ACHN (cell line): ENCODE data around the gene PRDX1.
A peak's percentile ranks its signal among the peaks of the same experiment; 100 is the strongest.
"Not testable (repeated sequence)": the region's sequence is repeated elsewhere in the genome, so short reads cannot be mapped to it uniquely, and the experiment has no call there.

Experiments used
- DNase-seq: peaks from one replicate; pipeline ENCODE4 v3.0.0-alpha.2; 2015
- in situ Hi-C: cut with HindIII; loops from 2 replicates; pipeline ENCODE4 v1.10.0; 2017; ENCODE audit warnings: low sequenced_read_pairs, low pct_ligation_motif_present, low pct_unique_long_range_greater_than_20kb

The PRDX1 gene

DNA sequence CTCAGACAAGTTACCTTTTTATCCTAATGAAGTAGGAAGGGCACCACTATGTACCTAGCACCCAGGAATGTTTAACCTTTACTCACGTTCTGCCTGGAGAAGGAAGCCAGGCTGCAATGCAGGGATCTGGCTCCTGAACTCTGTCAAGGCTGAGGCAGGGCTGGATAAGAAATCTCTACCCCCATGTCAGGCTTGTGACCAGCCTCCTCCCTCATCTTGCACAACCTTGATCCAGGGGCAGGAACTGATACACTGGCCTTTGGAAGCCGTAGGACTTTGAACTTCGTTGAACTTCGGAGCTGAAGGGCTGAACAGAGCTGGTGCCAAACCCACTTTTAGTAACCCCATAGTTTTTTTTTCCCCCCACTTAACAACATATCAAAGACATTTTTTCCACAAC lies 20.9 kb upstream of the PRDX1 start:
- in situ Hi-C loops = no loop called here
- DNase-seq = no peak

DNA sequence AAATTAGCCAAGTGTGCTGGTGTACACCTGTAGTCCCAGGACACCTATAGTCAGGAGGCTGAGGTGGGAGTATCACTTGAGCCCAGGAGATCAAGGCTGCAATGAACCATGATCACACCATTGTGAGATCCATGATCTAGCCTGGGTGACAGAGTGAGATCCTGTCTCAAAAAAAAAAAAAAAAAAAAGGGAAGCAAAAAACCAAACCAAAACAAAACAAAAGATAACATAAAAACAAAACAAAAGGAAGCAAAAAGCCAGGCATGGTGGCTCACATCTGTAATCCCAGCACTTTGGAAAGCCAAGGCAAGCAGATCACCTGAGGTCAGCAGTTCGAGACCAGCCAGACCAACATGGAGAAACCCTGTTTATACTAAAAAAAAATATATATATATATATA lies 19.5 kb upstream of the PRDX1 start:
- DNase-seq = no peak
- in situ Hi-C loops = no loop called here

DNA sequence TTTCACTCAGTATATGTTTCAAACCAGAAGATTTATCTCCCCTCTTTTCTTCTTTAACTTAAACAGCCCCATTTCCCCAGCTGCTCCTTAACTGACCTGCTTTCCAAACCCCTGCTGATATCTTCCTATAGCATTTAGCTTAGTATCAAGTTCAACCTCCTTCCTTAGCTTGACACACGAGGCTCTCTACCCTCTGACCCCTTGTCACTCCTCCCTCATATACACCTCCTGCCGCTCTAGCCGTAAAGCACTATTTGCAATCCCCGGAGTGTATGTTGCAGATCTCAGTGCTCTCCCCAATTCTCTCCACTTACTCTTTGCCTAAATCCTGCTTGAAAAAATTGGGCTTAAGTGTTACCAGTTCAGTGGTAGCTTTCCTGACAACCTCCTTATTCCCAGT lies 15.2 kb upstream of the PRDX1 start:
- DNase-seq = no peak
- in situ Hi-C loops = no loop called here

DNA sequence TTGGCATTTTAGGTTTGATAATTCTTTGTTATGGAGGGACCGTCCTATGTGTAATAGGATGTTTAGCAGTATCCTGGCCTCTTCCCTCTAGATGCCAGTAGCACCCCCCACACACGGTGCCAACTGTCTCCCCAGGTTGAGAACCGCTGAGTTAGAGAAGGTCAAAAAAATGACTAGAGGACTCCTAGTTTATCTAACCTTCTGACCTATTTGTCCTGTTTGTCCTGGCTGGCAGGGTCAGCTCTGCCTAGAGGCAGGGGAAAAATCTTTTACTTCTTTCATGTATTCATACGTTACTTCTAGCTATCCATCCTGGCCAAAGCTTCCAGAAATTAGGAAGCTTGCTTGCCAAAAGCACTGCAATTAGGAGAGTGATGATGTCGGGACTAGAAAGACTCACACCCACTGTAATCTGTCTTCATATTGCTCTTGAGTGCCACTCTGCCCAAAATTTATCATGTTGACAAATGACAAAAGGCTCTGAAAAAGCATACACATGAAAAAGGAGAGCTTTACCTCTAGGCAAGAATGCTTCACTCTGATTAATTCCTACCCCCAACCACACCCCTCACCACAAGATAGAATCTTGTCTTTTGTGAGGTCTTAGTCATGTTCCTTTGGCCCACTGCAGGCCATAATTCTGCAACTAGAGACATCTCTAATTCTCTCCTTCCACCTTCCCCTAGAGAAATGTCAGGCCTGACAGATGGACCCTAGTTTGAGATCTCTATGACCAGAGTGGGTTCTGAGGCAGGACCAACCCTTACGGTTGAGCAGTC lies 14.5 kb upstream of the PRDX1 start:
- DNase-seq = no peak
- in situ Hi-C loops = no loop called here

DNA sequence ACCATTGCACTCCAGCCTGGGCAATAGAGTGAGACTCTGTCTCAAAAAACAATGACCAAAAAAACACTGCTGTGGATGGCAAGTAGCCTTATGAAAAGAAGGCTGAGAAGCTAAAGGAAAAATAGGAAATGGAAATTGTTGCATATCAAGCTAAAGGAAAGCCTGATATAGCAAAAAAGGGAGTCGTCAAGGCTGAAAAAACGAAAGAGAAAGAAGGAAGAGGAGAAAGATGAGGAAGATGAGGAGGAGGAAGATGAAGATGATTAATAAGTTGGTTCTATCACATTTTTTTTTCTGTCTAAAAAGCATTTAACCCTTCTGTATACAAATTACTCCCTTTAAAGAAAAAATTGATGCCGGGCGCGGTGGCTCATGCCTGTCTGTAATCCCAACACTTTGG lies 10.2 kb upstream of the PRDX1 start:
- no peak for DNase-seq

DNA sequence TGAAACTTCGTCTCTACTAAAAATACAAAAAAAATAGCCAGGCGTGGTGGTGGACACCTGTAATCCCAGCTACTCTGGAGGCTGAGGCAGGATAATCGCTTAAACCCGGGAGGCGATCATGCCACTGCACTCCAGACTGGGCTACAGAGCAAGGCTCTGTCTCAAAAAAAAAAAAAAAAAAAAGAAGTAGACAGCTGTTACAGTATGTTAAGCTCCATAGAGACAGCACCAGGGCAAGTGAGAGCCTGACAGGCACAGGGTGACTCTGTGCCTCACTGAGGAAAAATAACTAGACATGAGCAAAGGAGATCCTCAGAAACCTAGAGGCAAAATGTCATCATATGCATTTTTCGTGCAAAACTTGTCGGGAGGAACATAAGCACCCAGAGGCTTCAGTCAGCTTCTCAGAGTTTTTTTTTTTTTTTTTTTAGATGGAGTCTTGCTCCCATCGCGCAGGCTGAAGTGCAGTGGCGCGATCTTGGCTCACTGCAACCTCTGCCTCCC lies 9.0 kb upstream of the PRDX1 start:
- no peak for DNase-seq
- in situ Hi-C loops = no loop called here

More for the DNA sequence above, 10.2 kb upstream of the PRDX1 start:
- in situ Hi-C loops = no loop called here

DNA sequence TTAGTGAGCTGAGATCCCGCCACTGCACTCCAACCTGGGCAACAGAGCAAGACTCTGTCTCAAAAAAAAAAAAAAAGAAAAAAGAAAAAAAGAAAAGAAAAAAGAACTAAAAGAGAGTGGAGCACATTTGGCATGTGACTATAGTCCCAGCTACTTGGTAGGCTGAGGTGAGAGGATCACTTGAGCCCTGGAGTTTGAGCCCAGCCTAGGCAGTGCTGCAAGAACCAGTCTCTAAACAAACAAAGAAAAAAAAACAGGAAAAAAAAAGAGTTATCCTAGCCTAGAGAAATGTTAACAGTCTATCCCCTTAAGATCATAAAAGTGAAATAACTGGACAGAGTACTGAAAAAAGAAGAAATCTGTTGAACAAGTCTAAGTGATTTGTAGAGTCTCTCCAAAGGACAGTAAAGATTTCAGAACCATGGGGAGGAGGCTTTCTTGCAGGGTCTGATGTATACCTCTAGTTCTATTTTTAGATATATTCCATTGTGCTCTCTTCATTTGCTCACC lies 4.5 kb upstream of the PRDX1 start:
- no peak for DNase-seq
- in situ Hi-C loops = no loop called here

DNA sequence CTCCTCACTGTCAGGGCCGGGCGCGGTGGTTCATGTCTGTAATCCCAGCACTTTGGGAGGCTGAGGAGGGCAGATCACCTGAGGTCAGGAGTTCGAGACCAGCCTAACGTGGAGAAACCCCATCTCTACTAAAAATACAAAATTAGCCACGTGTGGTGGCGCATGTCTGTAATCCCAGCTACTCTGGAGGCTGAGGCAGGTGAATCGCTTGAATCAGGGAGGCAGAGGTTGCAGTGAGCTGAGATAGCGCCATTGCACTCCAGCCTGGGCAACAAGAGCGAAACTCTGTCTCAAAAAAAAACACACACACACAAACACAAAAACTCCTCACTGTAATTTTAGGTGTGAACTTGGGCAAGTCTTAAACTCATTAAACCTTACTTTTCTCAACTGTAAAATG lies 2.3 kb upstream of the PRDX1 start:
- in situ Hi-C loops = not testable (repeated sequence)

DNA sequence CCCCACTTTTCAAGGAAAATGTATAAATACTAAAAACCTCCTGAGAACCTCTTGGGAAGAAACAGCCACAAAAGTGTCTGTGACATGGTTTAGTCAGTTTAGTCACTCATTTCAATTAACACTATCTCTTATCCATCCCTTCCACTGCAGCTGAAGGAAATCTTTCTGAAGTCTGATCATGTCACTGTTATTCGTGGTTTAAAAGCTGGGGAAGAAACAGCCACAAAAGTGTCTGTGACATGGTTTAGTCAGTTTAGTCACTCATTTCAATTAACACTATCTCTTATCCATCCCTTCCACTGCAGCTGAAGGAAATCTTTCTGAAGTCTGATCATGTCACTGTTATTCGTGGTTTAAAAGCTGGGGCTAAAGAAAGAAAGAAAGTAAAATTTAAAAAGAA lies 1.8 kb upstream of the PRDX1 start:
- DNase-seq, in situ Hi-C loops: not testable (repeated sequence)

More for the DNA sequence above, 2.3 kb upstream of the PRDX1 start:
- DNase-seq = not testable (repeated sequence)

DNA sequence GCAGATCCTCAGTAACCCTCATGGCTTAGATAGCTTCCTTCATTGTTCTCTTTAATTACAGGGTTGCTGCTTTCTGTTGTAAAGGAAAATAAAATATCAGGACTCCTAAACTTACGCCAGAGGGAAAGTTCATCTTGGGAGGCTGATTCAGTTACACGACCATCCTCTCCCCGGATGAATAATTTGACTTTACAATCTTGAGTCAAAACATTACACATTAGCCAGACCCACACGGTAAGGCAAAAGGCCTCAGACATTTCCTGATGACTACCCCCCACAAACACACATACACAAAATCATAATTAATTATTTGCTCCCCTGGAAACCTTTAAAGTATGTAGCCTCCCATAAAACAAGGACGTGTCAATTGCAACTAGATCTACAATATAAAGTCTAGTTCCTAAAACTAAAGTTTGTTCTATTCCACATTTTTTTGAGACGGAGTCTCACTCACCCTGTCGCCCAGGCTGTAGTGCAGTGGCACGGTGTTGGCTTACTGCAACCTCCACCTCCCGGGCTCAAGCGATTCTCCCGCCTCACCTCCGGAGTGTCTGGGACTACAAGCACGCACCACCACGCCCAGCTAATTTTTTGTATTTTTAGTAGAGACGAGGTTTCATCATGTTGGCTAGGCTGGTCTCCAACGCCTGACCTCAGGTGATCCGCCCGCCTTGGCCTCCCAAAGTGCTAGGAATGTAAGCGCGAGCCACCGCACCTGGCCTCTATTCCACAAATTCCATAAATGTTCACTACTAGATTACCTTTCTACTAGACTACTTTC lies 830 bp upstream of the PRDX1 start:
- peak; percentile 85 for DNase-seq
- in situ Hi-C loops = no loop called here

DNA sequence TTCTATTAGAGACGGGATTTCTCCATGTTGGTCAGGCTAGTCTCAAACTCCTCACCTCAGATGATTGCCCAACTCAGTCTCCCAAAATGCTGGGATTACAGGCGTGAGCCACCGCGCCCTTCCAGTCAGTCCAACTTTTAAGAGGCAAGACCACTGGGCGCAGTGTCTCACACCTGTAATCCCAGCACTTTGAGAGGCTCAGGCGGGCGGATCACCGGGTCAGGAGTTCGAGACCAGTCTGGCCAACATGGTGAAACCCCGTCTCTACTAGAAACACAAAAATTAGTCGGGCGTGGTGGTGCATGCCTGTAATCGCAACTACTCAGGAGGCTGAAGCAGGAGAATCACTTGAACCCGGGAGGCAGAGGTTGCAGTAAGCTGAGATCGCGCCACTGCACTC lies 1.9 kb downstream of the PRDX1 start:
- in situ Hi-C loops, DNase-seq: not testable (repeated sequence)

DNA sequence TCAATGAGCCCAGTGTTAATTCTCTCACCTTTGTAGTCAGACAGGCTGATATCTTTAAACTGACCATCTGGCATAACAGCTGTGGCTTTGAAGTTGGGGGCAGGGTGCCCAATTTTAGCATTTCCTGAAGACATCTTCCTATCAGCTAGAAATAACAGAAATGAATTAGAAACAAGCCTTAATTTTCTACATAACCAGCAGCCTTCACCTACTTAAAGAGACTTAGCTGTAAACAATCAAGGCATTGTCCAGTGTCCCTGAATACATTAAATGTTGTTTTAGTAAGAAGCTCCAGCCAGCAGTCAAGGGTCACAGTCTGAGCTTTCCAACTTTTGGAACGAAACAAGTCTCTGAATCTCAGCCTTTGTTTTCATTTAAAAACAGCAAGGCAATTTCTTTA lies 2.8 kb downstream of the PRDX1 start:
- no peak for DNase-seq
- in situ Hi-C loops = no loop called here

DNA sequence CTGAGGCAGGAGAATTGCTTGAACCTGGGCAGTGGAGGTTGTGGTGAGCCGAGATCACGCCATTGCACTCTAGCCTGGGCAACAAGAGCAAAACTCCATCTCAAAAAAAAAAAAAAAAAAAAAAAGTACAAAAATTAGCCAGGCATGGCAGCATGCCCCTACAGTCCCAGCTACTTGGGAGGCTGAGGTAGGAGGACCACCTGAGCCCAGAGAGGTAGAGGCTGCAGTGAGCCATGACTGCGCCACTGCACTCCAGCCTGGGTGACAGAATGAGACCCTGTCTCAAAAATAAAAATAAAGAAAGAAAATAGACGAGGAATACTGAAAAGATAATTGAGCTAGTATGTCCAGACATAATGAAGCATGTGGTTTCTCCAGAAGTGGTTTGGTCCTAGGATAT lies 3.3 kb downstream of the PRDX1 start:
- DNase-seq = not testable (repeated sequence)

DNA sequence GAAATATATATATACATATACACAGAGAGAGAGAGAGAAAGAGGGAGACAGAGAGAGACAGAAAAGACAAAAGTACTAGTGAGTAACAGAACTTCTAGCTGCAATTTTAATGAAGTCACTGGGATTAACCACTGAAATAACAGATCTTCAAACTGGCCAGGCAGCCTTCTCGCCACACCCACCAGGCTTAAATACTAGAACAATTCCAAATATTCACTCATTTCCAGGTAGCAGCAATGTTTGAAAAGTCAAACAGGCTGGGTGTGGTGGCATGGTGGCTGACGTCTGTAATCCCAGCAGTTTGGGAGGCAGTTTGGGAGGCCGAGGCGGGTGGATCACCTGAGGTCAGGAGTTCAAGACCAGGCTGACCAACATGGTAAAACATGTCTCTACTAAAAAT lies 5.2 kb downstream of the PRDX1 start:
- no peak for DNase-seq
- in situ Hi-C loops = no loop called here

More for the DNA sequence above, 3.3 kb downstream of the PRDX1 start:
- in situ Hi-C loops = not testable (repeated sequence)

DNA sequence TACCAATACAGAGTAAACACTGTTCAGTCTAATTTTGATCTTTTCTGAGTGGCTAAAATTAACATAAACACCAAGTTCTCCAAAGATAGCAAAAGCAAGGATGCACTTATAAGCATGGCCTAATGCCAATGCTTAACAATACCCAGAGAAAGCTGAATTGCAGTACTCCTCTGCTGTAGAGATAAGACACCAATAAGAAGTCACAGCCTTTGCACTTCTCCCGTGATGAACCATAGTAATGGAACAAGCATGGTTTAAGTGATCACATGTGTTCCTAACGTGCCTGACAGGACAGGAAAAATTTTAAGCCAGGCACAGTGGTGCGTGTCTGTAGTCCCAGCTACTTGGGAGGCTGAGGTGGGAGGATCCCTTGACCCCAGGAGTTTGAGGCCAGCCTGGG lies 5.6 kb downstream of the PRDX1 start:
- in situ Hi-C loops = no loop called here
- DNase-seq = no peak

DNA sequence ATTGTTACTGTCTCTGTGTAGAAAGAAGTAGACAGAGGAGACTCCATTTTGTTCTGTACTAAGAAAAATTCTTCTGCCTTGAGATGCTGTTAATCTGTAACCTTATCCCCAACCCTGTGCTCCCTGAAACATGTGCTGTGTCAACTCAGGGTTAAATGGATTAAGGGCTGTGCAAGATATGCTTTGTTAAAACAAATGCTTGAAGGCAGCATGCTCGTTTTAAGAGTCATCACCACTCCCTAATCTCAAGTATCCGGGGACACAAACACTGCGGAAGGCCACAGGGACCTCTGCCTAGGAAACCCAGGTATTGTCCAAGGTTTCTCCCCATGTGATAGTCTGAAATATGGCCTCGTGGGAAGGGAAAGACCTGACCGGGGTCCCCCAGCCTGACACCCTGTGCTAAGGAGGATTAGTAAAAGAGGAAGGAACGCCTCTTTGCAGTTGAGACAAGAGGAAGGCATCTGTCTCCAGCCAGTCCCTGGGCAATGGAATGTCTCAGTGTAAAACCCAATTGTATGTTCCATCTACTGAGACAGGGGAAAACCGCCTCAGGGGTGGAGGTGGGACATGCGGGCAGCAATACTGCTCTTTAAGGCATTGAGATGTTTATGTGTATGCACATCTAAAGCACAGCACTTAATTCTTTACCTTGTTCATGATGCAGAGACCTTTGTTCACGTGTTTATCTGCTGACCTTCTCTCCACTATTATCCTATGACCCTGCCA lies 8.0 kb downstream of the PRDX1 start:
- DNase-seq, in situ Hi-C loops: not testable (repeated sequence)

DNA sequence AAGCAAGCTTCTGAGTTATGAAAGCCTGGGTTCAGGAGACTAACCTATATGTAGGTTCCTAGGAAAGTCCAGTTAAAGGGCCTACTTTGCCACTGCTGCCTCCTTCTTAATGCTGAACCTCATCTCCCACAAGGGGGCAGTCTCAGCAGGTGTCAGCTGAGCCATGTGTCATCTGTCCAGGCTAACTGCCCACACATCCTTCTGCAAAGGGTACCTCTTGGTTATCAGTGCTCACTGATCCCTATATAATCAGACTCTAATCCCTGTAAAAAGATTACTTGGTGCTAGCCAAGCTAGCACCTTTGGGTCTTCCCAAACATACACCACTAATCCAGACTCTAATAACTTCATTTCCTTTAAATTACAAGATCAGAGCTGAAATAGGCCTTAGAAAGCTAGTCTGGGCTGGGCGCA lies 9.0 kb downstream of the PRDX1 start:
- in situ Hi-C loops = no loop called here
- peak; percentile 65 for DNase-seq

DNA sequence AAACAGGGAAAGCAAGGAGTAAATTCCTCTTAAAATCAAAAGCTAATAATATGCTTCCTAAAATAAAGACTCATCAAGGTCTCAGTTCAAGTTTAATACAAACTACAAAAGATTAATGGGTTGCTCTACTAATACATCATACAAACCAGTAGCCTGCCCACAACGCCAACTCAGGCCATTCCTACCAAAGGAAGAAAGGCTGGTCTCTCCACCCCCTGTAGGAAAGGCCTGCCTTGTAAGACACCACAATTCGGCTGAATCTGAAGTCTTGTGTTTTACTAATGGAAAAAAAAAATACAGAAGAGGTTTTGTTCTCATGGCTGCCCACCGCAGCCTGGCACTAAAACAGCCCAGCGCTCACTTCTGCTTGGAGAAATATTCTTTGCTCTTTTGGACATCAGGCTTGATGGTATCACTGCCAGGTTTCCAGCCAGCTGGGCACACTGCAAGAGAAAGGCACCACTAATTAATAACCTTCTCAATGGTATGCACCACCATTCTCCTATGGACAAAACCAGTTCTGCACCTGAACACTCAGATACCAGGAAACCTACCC lies 10.6 kb downstream of the PRDX1 start:
- in situ Hi-C loops = no loop called here
- DNase-seq = no peak
